Measurements from ENCODE around the gene EXTL1. TPM values are rescaled to one million over a fixed set of nuclear protein-coding genes. Genes with fewer than 3 reads are reported as not detected.

The EXTL1 gene
- total and polyA plus RNA-seq, 12 donors, result 0.91 to 17.0 (median 7.0) TPM

DNA sequence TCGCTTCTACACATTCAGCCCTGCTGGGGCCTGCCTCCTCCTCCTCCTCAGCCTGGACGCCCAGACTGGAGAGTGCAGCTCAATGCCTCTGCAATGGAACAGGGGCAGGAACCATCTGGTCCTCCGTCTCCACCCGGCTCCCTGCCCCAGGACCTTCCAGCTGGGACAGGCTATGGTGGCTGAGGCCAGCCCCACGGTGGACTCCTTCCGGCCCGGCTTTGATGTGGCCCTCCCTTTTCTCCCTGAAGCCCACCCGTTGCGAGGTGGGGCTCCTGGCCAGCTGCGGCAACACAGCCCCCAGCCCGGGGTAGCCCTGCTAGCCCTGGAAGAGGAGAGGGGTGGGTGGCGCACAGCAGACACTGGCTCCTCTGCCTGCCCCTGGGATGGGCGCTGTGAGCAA, 1.4 kb downstream of the EXTL1 start:
- no peaks in the 10 kb centered on the region for H3K36me3 ChIP-seq
- H3K27ac ChIP-seq, result peak overlapping the region in 8 of 10 donors; percentile 82 to 97 (median 88)
- DNase-seq, result no peak
- peak overlapping the region in 5 of 10 donors; percentile 5 to 49 (median 38) for H3K4me3 ChIP-seq
- ATAC-seq, result peak in 1 of 8 donors; percentile 1
- TF ChIP-seq, protein P1, sequence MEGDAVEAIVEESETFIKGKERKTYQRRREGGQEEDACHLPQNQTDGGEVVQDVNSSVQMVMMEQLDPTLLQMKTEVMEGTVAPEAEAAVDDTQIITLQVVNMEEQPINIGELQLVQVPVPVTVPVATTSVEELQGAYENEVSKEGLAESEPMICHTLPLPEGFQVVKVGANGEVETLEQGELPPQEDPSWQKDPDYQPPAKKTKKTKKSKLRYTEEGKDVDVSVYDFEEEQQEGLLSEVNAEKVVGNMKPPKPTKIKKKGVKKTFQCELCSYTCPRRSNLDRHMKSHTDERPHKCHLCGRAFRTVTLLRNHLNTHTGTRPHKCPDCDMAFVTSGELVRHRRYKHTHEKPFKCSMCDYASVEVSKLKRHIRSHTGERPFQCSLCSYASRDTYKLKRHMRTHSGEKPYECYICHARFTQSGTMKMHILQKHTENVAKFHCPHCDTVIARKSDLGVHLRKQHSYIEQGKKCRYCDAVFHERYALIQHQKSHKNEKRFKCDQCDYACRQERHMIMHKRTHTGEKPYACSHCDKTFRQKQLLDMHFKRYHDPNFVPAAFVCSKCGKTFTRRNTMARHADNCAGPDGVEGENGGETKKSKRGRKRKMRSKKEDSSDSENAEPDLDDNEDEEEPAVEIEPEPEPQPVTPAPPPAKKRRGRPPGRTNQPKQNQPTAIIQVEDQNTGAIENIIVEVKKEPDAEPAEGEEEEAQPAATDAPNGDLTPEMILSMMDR (IDR thresholded peaks at IDR 0.05), result no peak
- intact Hi-C loops (cut with DNase I), result no loop called here
- H3K4me1 ChIP-seq, result peaks cover 9 to 59% (median 34%) of the 10 kb centered on the region in 9 donors
- 68% methylated on average over 13 of the region's 13 CpGs for WGBS, 2 donors
- no peaks in the 10 kb centered on the region for H3K9me3 ChIP-seq
- H3K27me3 ChIP-seq, result no peaks in the 10 kb centered on the region

DNA sequence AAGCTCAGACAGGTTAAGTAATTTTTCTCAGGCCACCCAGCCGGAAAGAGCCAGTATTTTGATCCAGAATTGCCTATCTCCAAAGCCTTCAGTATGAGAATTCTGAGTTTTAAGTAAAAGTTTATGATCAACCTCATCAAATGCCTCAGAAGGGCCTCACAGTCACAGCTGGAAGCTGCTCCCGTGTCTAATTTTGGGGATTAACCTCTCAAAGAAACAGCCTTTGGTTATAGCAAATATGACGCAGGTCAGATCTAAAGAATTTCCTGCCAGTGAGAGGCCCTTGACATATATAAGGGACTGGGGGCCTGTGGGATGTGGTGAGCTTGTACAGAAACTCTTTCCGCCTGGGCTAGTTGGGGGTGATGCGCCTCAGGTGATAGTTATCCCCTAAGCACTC, 2.3 kb downstream of the EXTL1 start:
- ATAC-seq (no peak), DNase-seq (no peak)
- Histone ChIP-seq H3K4me3 (peak overlapping the region in 4 of 10 donors; percentile 1 to 48 (median 28)), H3K36me3 (no peaks in the 10 kb centered on the region), H3K27me3 (no peaks in the 10 kb centered on the region), H3K4me1 (peaks cover 7 to 51% (median 31%) of the 10 kb centered on the region in 9 donors), H3K27ac (peak overlapping the region in 5 of 10 donors; percentile 40 to 97 (median 91)), H3K9me3 (no peaks in the 10 kb centered on the region)
- WGBS, 2 donors, result 70 to 81% methylated on average over 5 of the region's 5 CpGs
- TF ChIP-seq, protein P1 (IDR thresholded peaks at IDR 0.05), result no peak
- intact Hi-C loops (cut with DNase I), result no loop called here

DNA sequence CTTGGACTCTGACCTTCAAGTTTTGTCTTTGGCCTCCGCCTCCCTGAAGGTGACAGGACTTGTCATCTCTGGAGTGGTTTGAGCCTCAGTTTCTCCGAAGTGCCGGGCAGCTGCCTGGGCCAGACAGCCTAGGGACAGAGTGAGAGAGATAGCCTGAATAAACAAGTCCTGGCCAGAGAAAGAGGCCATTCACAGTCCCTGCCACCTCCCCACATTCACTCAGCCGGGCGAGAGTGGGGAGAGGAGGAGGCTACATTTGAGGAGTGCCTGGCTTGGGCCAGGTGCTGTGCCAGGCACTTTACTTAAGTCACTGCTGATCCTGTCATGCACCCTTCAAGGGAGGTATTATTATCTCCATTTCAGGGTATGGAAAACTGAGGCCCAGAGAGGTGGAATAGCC, 3.5 kb downstream of the EXTL1 start:
- Histone ChIP-seq H3K36me3 (peaks cover 0 to 2% (median 0%) of the 10 kb centered on the region in 9 donors), H3K27ac (peak overlapping the region in 4 of 10 donors; percentile 13 to 92 (median 66)), H3K4me1 (peaks cover 7 to 38% (median 26%) of the 10 kb centered on the region in 9 donors), H3K9me3 (no peaks in the 10 kb centered on the region), H3K4me3 (peak overlapping the region in 1 of 10 donors; percentile 38), H3K27me3 (no peaks in the 10 kb centered on the region)
- TF ChIP-seq, protein P1 (IDR thresholded peaks at IDR 0.05), result no peak
- DNase-seq (no peak), ATAC-seq (no peak)
- intact Hi-C loops (cut with DNase I), result no loop called here
- WGBS, 2 donors, result 64 to 66% methylated on average over 5 of the region's 5 CpGs

DNA sequence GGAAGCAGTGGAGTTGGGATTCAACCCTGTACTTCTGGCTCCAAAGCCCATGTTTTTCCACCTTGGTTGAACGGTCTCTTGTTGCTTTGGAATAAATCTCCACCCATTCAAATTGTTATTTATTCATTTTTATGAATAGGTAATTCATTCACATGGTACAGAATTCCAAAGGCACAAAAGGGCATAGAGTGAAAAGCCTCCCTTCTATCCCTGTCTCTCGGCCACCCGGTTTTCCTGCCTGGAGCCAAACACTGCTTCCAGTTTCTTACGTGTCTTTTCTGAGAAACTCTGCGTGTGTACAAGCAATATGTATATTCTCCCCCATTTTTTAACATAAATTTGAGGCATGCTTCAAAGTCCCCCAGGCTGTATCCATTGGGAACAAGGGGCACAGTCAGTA, 3.9 kb downstream of the EXTL1 start:
- Histone ChIP-seq H3K36me3 (peaks cover 0 to 2% (median 0%) of the 10 kb centered on the region in 9 donors), H3K9me3 (no peaks in the 10 kb centered on the region), H3K27ac (peak overlapping the region in 2 of 10 donors; percentile 13 to 92)

More for the DNA sequence above, 3.9 kb downstream of the EXTL1 start:
- 69 to 78% methylated on average over 5 of the region's 5 CpGs for WGBS, 2 donors
- TF ChIP-seq, protein P1 (IDR thresholded peaks at IDR 0.05), result no peak
- intact Hi-C loops (cut with DNase I), result no loop called here
- peaks cover 7 to 35% (median 23%) of the 10 kb centered on the region in 9 donors for H3K4me1 ChIP-seq
- DNase-seq (no peak), ATAC-seq (no peak)
- H3K4me3 ChIP-seq, result no peak overlapping the region
- H3K27me3 ChIP-seq, result no peaks in the 10 kb centered on the region

All from heart right ventricle (tissue), 16 donors.